Keratinocyte (primary cell): ENCODE measurements around the gene CNPY1. TPM values are rescaled to one million over a fixed set of nuclear protein-coding genes. Genes with fewer than 3 reads are reported as not detected.

Experiments used
- DNase-seq: peaks from one replicate; pipeline ENCODE4 v3.0.0-alpha.2; 2011; ENCODE audit warnings: low read depth, missing footprints, low spot score
- FAIRE-seq: peaks from 2 replicates; lab custom pipeline; 2011; peaks lifted over from hg19 to GRCh38; lab: Jason Lieb, UNC
- H2AFZ ChIP-seq: 2 replicates; pipeline ENCODE4 v1.6.0; 2012; ENCODE audit warnings: low read length, control low read depth, inconsistent platforms; ENCODE audit not compliant: control insufficient read depth
- H3K27ac ChIP-seq: 2 replicates; pipeline ENCODE4 v1.5.1; 2011; ENCODE audit warnings: low read length; ENCODE audit not compliant: control insufficient read depth, insufficient read depth
- H3K27me3 ChIP-seq: 3 replicates; pipeline ENCODE4 v1.6.0; 2011; ENCODE audit warnings: low read length; ENCODE audit not compliant: control insufficient read depth, insufficient read depth; ENCODE audit errors: extremely low read depth
- H3K36me3 ChIP-seq, 2 experiments: 2 replicates in 1 of 2; 3 replicates in 1 of 2; pipeline ENCODE4 v1.5.1; 2011; ENCODE audit warnings: low read length in 2 of 2, mild to moderate bottlenecking in 1 of 2; ENCODE audit not compliant: control insufficient read depth in 2 of 2, insufficient read depth in 2 of 2; ENCODE audit errors: extremely low read depth in 1 of 2
- H3K4me1 ChIP-seq: 3 replicates; pipeline ENCODE4 v1.5.1; 2011; ENCODE audit warnings: low read length; ENCODE audit not compliant: control insufficient read depth, insufficient read depth; ENCODE audit errors: extremely low read depth
- H3K4me2 ChIP-seq: 3 replicates; pipeline ENCODE4 v1.6.0; 2011; ENCODE audit warnings: low read depth, low read length; ENCODE audit not compliant: control insufficient read depth, insufficient read depth; ENCODE audit errors: extremely low read depth
- H3K4me3 ChIP-seq, 3 experiments: fragments of 200-600 bp in 1 of 3; sonication (generic) in 1 of 3; 2 replicates in 2 of 3; 3 replicates in 1 of 3; pipeline ENCODE4 v1.5.1; 2011 to 2016; ENCODE audit warnings: low read length in 3 of 3, mild to moderate bottlenecking in 3 of 3, control low read depth in 2 of 3, inconsistent platforms in 1 of 3, low read depth in 1 of 3, mixed read lengths in 1 of 3, mixed run types in 1 of 3, moderate library complexity in 1 of 3; ENCODE audit not compliant: control insufficient read depth in 2 of 3, insufficient read depth in 2 of 3; ENCODE audit errors: extremely low read depth in 1 of 3
- H3K79me2 ChIP-seq: 2 replicates; pipeline ENCODE4 v1.6.0; 2012; ENCODE audit warnings: low read length; ENCODE audit not compliant: control insufficient read depth, insufficient read depth
- H3K9ac ChIP-seq: 3 replicates; pipeline ENCODE4 v1.6.0; 2011; ENCODE audit warnings: low read length; ENCODE audit not compliant: control insufficient read depth, insufficient read depth; ENCODE audit errors: extremely low read depth
- H3K9me1 ChIP-seq: 3 replicates; pipeline ENCODE4 v1.6.0; 2011; ENCODE audit warnings: low read length; ENCODE audit not compliant: control insufficient read depth, insufficient read depth; ENCODE audit errors: extremely low read depth
- H3K9me3 ChIP-seq: 2 replicates; pipeline ENCODE4 v1.5.1; 2012; ENCODE audit warnings: low read depth, low read length; ENCODE audit not compliant: control insufficient read depth
- H4K20me1 ChIP-seq: 3 replicates; pipeline ENCODE4 v1.6.0; 2011; ENCODE audit warnings: low read length; ENCODE audit not compliant: control insufficient read depth, insufficient read depth; ENCODE audit errors: extremely low read depth
- EZH2 ChIP-seq: IDR thresholded peaks from one replicate; pipeline ENCODE4 v1.6.1; 2012; ENCODE audit warnings: inconsistent platforms, mild to moderate bottlenecking, low read length, moderate library complexity
- dilution Hi-C: fragments of 300-500 bp; cut with MboI; formaldehyde crosslinking; loops from one replicate; pipeline ENCODE4 v1.7.0; 2020; ENCODE audit warnings: low sequenced_read_pairs; ENCODE audit not compliant: extremely low pct_ligation_motif_present
- polyA plus RNA-seq, 5 experiments: library from polyadenylated mRNA; depleted of rRNA in 3 of 5; stranded (reverse) in 3 of 5; stranded (forward) in 1 of 5; unstranded in 1 of 5; fragments of >200 nt; gene quantifications; 1 replicate in 1 of 5; 2 replicates in 3 of 5; 3 replicates in 1 of 5; pipeline versions ENCODE4 v1.2.1 to v1.2.3, GENCODE V29; 2011 to 2012; ENCODE audit warnings: missing spikeins in 2 of 5, low read depth in 1 of 5, low replicate concordance in 1 of 5
- TF ChIP-seq, protein P1 (sequence below), 3 experiments: IDR thresholded peaks in 1 of 3; conservative IDR thresholded peaks in 1 of 3; optimal IDR thresholded peaks in 1 of 3; 2 replicates in 2 of 3; 3 replicates in 1 of 3; pipeline versions ENCODE3 to v1.5.1; 2011; ENCODE audit warnings: low read length in 3 of 3, mild to moderate bottlenecking in 3 of 3, moderate library complexity in 2 of 3, control low read depth in 1 of 3, inconsistent platforms in 1 of 3; ENCODE audit not compliant: insufficient read depth in 2 of 3; ENCODE audit errors: extremely low read depth in 1 of 3

CNPY1 gene
- polyA plus RNA-seq, 1 donor (not counting 4 experiments of a cell fraction or from before 2014, with no cell fraction given) = not detected

DNA sequence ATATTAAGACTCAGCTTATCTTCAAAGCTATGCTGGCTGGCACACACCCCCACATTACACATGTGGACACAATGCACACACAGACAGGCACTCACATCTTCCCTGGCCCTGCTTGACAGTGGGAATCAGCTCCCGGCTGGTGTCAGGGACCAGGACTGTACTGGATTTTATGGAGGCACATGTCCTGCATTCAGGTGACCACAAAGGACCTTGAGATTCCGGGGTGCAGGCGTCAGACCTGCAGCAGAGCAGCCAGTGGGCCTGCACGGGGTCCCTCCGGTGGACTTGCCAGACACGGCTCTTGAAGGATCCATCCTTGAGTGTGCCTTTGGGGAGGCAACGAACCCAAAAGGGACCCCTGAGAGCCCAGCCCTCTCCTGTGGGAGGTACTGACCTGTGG is 1.9 kb downstream of the CNPY1 start:
- Histone ChIP-seq H3K36me3 (no peaks in the 10 kb centered on the region), H3K4me1 (peaks cover 12% of the 10 kb centered on the region), H3K27me3 (peaks cover 27% of the 10 kb centered on the region), H3K79me2 (no peaks in the 10 kb centered on the region), H3K27ac (no peak overlapping the region), H4K20me1 (no peaks in the 10 kb centered on the region), H3K4me2 (no peak overlapping the region), H3K9me3 (no peaks in the 10 kb centered on the region), H3K9ac (no peak overlapping the region), H3K4me3 (no peak overlapping the region), H2AFZ (no peak overlapping the region), H3K9me1 (no peaks in the 10 kb centered on the region)
- no peak for TF ChIP-seq EZH2
- TF ChIP-seq, protein P1, sequence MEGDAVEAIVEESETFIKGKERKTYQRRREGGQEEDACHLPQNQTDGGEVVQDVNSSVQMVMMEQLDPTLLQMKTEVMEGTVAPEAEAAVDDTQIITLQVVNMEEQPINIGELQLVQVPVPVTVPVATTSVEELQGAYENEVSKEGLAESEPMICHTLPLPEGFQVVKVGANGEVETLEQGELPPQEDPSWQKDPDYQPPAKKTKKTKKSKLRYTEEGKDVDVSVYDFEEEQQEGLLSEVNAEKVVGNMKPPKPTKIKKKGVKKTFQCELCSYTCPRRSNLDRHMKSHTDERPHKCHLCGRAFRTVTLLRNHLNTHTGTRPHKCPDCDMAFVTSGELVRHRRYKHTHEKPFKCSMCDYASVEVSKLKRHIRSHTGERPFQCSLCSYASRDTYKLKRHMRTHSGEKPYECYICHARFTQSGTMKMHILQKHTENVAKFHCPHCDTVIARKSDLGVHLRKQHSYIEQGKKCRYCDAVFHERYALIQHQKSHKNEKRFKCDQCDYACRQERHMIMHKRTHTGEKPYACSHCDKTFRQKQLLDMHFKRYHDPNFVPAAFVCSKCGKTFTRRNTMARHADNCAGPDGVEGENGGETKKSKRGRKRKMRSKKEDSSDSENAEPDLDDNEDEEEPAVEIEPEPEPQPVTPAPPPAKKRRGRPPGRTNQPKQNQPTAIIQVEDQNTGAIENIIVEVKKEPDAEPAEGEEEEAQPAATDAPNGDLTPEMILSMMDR (optimal IDR thresholded peaks at IDR 0.05 in 1 of 3, IDR thresholded peaks at IDR 0.05 in 1 of 3, conservative IDR thresholded peaks at IDR 0.05 in 1 of 3; ENCODE audit: extremely low read depth in 1 of 3, insufficient read depth in 2 of 3, low read length in 3 of 3) = no peak
- dilution Hi-C loops = no loop called here
- FAIRE-seq (no peak), DNase-seq (no peak)

DNA sequence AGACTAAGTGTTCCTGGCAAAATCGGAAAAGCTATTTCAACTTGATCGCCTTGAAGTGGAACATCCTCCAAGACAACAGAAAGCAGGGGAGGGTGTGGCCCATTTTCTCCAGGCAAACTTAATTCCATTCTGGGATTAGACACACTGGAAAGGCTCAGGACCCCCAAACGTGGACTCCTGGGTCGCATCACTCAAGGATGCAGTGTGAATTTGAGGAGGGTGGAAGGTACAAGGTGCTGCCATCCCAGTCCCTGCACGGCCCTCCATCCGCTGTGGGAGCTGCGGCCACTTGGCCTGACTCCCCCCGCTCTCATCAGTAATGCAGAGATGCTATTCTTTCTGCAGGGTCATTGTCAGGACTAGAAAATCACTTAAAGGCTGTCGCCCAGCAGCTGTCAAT is 2.4 kb downstream of the CNPY1 start:
- H4K20me1 ChIP-seq = no peaks in the 10 kb centered on the region
- no peak for DNase-seq
- peaks cover 12% of the 10 kb centered on the region for H3K4me1 ChIP-seq
- H2AFZ ChIP-seq = no peak overlapping the region
- no peaks in the 10 kb centered on the region for H3K36me3 ChIP-seq
- H3K79me2 ChIP-seq = no peaks in the 10 kb centered on the region
- H3K4me2 ChIP-seq = no peak overlapping the region
- H3K9ac ChIP-seq = no peak overlapping the region
- no peak overlapping the region for H3K4me3 ChIP-seq
- no peak overlapping the region for H3K27ac ChIP-seq
- peaks cover 27% of the 10 kb centered on the region for H3K27me3 ChIP-seq
- H3K9me1 ChIP-seq = no peaks in the 10 kb centered on the region
- no peak for FAIRE-seq
- no peak for TF ChIP-seq EZH2
- TF ChIP-seq, protein P1 (optimal IDR thresholded peaks at IDR 0.05 in 1 of 3, IDR thresholded peaks at IDR 0.05 in 1 of 3, conservative IDR thresholded peaks at IDR 0.05 in 1 of 3; ENCODE audit: extremely low read depth in 1 of 3, insufficient read depth in 2 of 3, low read length in 3 of 3) = no peak
- dilution Hi-C loops = no loop called here
- H3K9me3 ChIP-seq = no peaks in the 10 kb centered on the region
